HG02623 (cell line): Measurements from ENCODE around the gene NEDD4L.
A peak's percentile ranks its signal among the peaks of the same experiment; 100 is the strongest.

Source experiments
- ATAC-seq: cut with Tn5 transposase; IDR thresholded peaks from one replicate; pipeline ENCODE4 v1.9.1; 2021; ENCODE audit warnings: moderate library complexity; ENCODE audit not compliant: unreplicated experiment

The NEDD4L gene

GRCh38 chr18:58113337-58113736, 69.3 kb downstream of the NEDD4L start:
- peak; percentile 64 for ATAC-seq

GRCh38 chr18:58114766-58115165, 70.7 kb downstream of the NEDD4L start:
- no peak for ATAC-seq

GRCh38 chr18:58116818-58117217, 72.8 kb downstream of the NEDD4L start:
- no peak for ATAC-seq

- ATAC-seq = no peak
These were observed 73.9 kb downstream of the NEDD4L start for GRCh38 chr18:58117786-58118403.

- no peak for ATAC-seq
These were observed 74.5 kb downstream of the NEDD4L start for GRCh38 chr18:58118536-58118935.

GRCh38 chr18:58119819-58120218, 75.8 kb downstream of the NEDD4L start:
- ATAC-seq = no peak

- ATAC-seq = no peak
These were observed 80.4 kb downstream of the NEDD4L start for GRCh38 chr18:58124475-58124874.

- ATAC-seq = no peak
These were observed 81.2 kb downstream of the NEDD4L start for GRCh38 chr18:58125183-58125582.

GRCh38 chr18:58125756-58126155, 81.7 kb downstream of the NEDD4L start:
- ATAC-seq = no peak

- ATAC-seq = no peak
These were observed 84.7 kb downstream of the NEDD4L start for GRCh38 chr18:58128381-58129374.

- ATAC-seq = no peak
These were observed 88.7 kb downstream of the NEDD4L start for GRCh38 chr18:58132595-58133261.

- peak; percentile 61 for ATAC-seq
These were observed 91.2 kb downstream of the NEDD4L start for GRCh38 chr18:58135183-58135641.

GRCh38 chr18:58135701-58136331, 91.8 kb downstream of the NEDD4L start:
- ATAC-seq = no peak

- no peak for ATAC-seq
These were observed 92.9 kb downstream of the NEDD4L start for GRCh38 chr18:58136879-58137278.

- ATAC-seq = no peak
These were observed 95.7 kb downstream of the NEDD4L start for GRCh38 chr18:58139459-58140386.

GRCh38 chr18:58140387-58141325, 96.6 kb downstream of the NEDD4L start:
- no peak for ATAC-seq

- no peak for ATAC-seq
These were observed 99.4 kb downstream of the NEDD4L start for GRCh38 chr18:58143386-58143785.

- ATAC-seq = no peak
These were observed 100.1 kb downstream of the NEDD4L start for GRCh38 chr18:58144106-58144505.
